Transverse colon (tissue), 4 donors: Measurements from ENCODE around the gene CRY1. TPM values are rescaled to one million over a fixed set of nuclear protein-coding genes. Genes with fewer than 3 reads are reported as not detected.

ENCODE experiments used
- DNase-seq: peaks from one replicate; pipeline ENCODE4 v3.0.0-alpha.2; 2019
- H3K27ac ChIP-seq, 4 donors: fragments of 200-600 bp; sonication (generic); 2 replicates each; pipeline ENCODE4 v1.5.1; 2016 to 2018; ENCODE audit warnings: inconsistent platforms in 4 of 4
- H3K27me3 ChIP-seq: fragments of 200-600 bp; sonication (generic); 2 replicates; pipeline ENCODE4 v1.5.1; 2017; ENCODE audit warnings: inconsistent platforms
- H3K36me3 ChIP-seq, 4 donors: fragments of 200-600 bp; sonication (generic); 2 replicates each; pipeline ENCODE4 v1.5.1; 2017 to 2019; ENCODE audit warnings: inconsistent platforms in 4 of 4
- H3K4me1 ChIP-seq, 4 donors: fragments of 200-600 bp; sonication (generic); 2 replicates each; pipeline ENCODE4 v1.5.1; 2017 to 2020; ENCODE audit warnings: inconsistent platforms in 4 of 4
- H3K4me3 ChIP-seq, 4 donors: fragments of 200-600 bp; sonication (generic); 1 replicate in 1 of 4; 2 replicates in 3 of 4; pipeline versions ENCODE4 v1.5.1 to v1.6.1; 2017 to 2019; ENCODE audit warnings: inconsistent platforms in 4 of 4
- H3K9me3 ChIP-seq, 2 donors: fragments of 200-600 bp; sonication (generic); 2 replicates each; pipeline ENCODE4 v1.5.1; 2017 to 2019; ENCODE audit warnings: inconsistent platforms in 2 of 2
- CTCF ChIP-seq, 5 experiments: fragments of 200-600 bp in 3 of 5; fragments of 450-650 bp in 2 of 5; sonication (generic) in 3 of 5; IDR thresholded peaks; 1 replicate in 2 of 5; 2 replicates in 3 of 5; pipeline ENCODE4 v1.5.1; 2016 to 2017; ENCODE audit warnings: antibody characterized with exemption in 5 of 5, inconsistent platforms in 3 of 5, mild to moderate bottlenecking in 2 of 5, moderate library complexity in 1 of 5
- EP300 ChIP-seq: sonication (generic); formaldehyde crosslinking; IDR thresholded peaks from one replicate; pipeline ENCODE4 v1.6.1; 2017; ENCODE audit warnings: antibody characterized with exemption, low read depth
- POLR2A ChIP-seq: fragments of 450-650 bp; IDR thresholded peaks from one replicate; pipeline ENCODE4 v1.6.1; 2016; ENCODE audit warnings: antibody characterized with exemption, mild to moderate bottlenecking, moderate library complexity
- POLR2AphosphoS5 ChIP-seq, 3 donors: sonication (generic); formaldehyde crosslinking; IDR thresholded peaks; one replicate each; pipeline ENCODE4 v1.6.1; 2016; ENCODE audit warnings: antibody characterized with exemption in 3 of 3
- WGBS, 2 donors: methylation state at CpG; one replicate each; pipeline ENCODE4 v1.1.5; 2018; ENCODE audit warnings: low coverage in 1 of 2; 5-methylcytosine and 5-hydroxymethylcytosine counted together
- in situ Hi-C, 4 donors: fragments of 200-750 bp; cut with MboI; loops; one replicate each; pipeline versions ENCODE4 v1.15.0 to v1.15.1; 2017; ENCODE audit warnings: low sequenced_read_pairs in 3 of 4, low pct_ligation_motif_present in 1 of 4, low pct_unique_long_range_greater_than_20kb in 1 of 4
- intact Hi-C: fragments of 100-400 bp; cut with DNase I; formaldehyde crosslinking; loops from one replicate; pipeline ENCODE4 v1.15.1; 2023; ENCODE audit warnings: low total_unique reads
- total RNA-seq, 4 donors: library from RNA; depleted of rRNA; stranded (reverse); fragments of >200 nt; gene quantifications; one replicate each; pipeline ENCODE4 v1.1.0, GENCODE V29; 2016

The CRY1 gene
- total RNA-seq, 4 donors from 2014 or later, result 10.1 to 71.8 (median 21.0) TPM

- H3K27me3 ChIP-seq, result no peaks in the 10 kb centered on the region
- peaks cover 7 to 11% of the 10 kb centered on the region in 2 donors for H3K9me3 ChIP-seq
- intact Hi-C loops (no loop called here), in situ Hi-C loops (no loop called here)
- H3K4me1 ChIP-seq, result peaks cover 0 to 21% (median 2%) of the 10 kb centered on the region in 4 donors
- H3K27ac ChIP-seq, result no peak overlapping the region
- TF ChIP-seq EP300 (no peak), POLR2A (no peak), CTCF (IDR thresholded peaks at IDR 0.05) (no peak), POLR2AphosphoS5 (IDR thresholded peaks at IDR 0.05) (no peak)
- no peak overlapping the region for H3K4me3 ChIP-seq
- DNase-seq, result no peak
- no peaks in the 10 kb centered on the region for H3K36me3 ChIP-seq
- whole genome bisulfite sequencing, 2 donors, result 91 to 100% methylated on average over 2 of the region's 2 CpGs
Measured at GRCh38 chr12:107053709-107054108, 39.6 kb downstream of the CRY1 start.

- WGBS, 2 donors, result 88% methylated on average over 4 to 5 of the region's 5 CpGs
- in situ Hi-C loops, result no loop called here
Measured at GRCh38 chr12:107045186-107045585, 48.2 kb downstream of the CRY1 start.

GRCh38 chr12:107042801-107043200 lies 50.5 kb downstream of the CRY1 start:
- H3K36me3 ChIP-seq, result no peaks in the 10 kb centered on the region
- H3K27me3 ChIP-seq, result no peaks in the 10 kb centered on the region
- TF ChIP-seq POLR2AphosphoS5 (IDR thresholded peaks at IDR 0.05) (peak in 1 of 3 donors; percentile 55), EP300 (no peak)
- H3K4me3 ChIP-seq, result no peak overlapping the region
- peak; percentile 57 for DNase-seq
- WGBS, 2 donors, result 65 to 80% methylated on average over 1 to 8 of the region's 8 CpGs
- peak overlapping the region in 3 of 4 donors; percentile 7 to 62 (median 61) for H3K27ac ChIP-seq
- H3K4me1 ChIP-seq, result peaks cover 0 to 11% (median 5%) of the 10 kb centered on the region in 4 donors
- in situ Hi-C loops (no loop called here), intact Hi-C loops (no loop called here)
- H3K9me3 ChIP-seq, result peaks cover 0 to 3% of the 10 kb centered on the region in 2 donors

More at GRCh38 chr12:107045186-107045585, 48.2 kb downstream of the CRY1 start:
- TF ChIP-seq POLR2AphosphoS5 (IDR thresholded peaks at IDR 0.05) (no peak), EP300 (no peak), POLR2A (no peak), CTCF (IDR thresholded peaks at IDR 0.05) (no peak)
- H3K4me3 ChIP-seq, result no peak overlapping the region
- no peaks in the 10 kb centered on the region for H3K27me3 ChIP-seq
- intact Hi-C loops, result no loop called here
- peaks cover 0 to 11% (median 5%) of the 10 kb centered on the region in 4 donors for H3K4me1 ChIP-seq
- H3K9me3 ChIP-seq, result peaks cover 3 to 10% of the 10 kb centered on the region in 2 donors
- no peak for DNase-seq
- no peaks in the 10 kb centered on the region for H3K36me3 ChIP-seq
- no peak overlapping the region for H3K27ac ChIP-seq

GRCh38 chr12:107035733-107036132 lies 57.6 kb downstream of the CRY1 start:
- H3K27me3 ChIP-seq, result no peaks in the 10 kb centered on the region
- WGBS, 2 donors, result 92 to 93% methylated on average over 2 of the region's 2 CpGs
- in situ Hi-C loops (no loop called here), intact Hi-C loops (no loop called here)
- TF ChIP-seq POLR2A (no peak), EP300 (no peak), CTCF (IDR thresholded peaks at IDR 0.05) (no peak), POLR2AphosphoS5 (IDR thresholded peaks at IDR 0.05) (no peak)
- H3K4me1 ChIP-seq, result peaks cover 0 to 16% (median 2%) of the 10 kb centered on the region in 4 donors
- no peak overlapping the region for H3K27ac ChIP-seq
- no peaks in the 10 kb centered on the region for H3K36me3 ChIP-seq
- no peak overlapping the region for H3K4me3 ChIP-seq
- no peaks in the 10 kb centered on the region for H3K9me3 ChIP-seq
- no peak for DNase-seq
